Measurements from ENCODE around the gene GAS2L2.

The GAS2L2 gene

GRCh38 chr17:35752945-35753764, at the start of gene GAS2L2:
Gene GAS2L2, minus strand, starts transcription at chr17:35753239. Its CDS starts 389 bp downstream, at chr17:35752850.
- no peak for DNase-seq (ENCODE audit: low read depth)

DNA sequence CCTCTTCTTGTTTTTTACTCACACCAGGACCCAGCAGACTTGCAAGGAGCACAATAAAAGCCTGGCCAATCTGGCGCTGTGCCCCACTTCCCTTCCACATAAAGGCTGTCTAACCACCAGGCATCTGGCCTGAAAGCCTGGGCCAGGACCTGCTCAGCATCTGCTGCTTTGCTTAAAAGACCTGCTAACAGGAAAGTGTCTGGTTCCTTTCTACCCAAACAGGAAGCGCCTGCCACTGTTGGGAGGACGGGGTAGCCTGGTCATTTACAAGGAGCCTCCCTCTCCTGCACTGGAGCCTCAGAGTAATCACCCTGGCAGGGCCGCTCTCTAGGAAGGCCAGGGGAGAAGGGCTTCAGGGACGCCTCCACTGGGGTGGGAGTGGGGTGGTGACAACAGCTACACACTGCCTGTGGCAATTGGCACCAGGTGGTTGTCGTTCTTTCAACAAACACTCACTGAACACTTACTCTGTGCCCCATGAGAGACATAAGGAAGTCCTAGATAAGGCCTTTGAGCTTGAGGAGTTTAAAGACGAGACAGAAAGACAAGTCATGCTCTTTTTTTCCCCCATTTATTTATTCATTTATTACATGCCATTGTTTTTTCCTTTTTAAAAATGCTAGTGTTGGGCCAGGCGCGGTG, 48.7 kb upstream of the GAS2L2 start:
- DNase-seq (ENCODE audit: low read depth): peak; percentile 75

DNA sequence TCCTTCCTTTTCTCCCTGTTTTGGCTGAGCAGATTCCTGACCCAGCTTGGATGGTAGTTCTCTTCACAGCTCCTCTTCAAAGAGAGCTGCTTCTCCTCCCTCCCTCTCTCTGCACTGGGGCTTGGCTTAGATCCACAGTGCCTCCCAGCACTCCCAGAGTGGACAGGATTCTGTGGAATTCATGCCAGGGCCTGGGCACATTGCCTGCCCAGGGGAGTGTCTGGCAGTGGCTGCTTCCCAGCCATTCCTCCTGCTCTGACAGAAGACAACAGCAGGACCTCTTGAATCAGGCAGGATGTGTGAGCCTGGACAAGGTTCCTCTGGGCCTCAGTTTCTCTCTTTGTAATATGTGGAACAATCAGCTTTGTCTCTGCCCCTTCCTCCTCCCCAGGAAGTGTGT, 46.9 kb upstream of the GAS2L2 start:
- no peak for DNase-seq (ENCODE audit: low read depth)

DNA sequence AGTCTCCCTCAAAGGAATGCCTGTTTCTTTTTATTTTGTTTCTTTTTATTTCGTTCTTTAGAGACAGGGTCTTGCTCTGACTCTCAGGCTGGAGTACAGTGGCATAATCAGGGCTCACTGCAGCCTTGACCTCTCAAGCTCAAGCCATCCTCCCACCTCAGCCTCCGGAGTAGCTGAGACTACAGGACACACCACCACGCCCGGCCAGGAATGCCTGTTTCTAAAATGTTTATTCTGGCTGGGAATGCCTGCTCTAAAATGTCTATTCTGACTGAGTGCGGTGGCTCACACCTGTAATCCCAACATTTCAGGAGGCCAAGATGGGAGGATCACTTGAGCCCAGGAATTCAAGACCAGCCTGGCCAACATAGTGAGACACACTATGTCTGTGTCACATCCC, 44.9 kb upstream of the GAS2L2 start:
- no peak for DNase-seq (ENCODE audit: low read depth)

- no peak for DNase-seq (ENCODE audit: low read depth)
Measured at GRCh38 chr17:35797370-35797769, 44.3 kb upstream of the GAS2L2 start.

DNA sequence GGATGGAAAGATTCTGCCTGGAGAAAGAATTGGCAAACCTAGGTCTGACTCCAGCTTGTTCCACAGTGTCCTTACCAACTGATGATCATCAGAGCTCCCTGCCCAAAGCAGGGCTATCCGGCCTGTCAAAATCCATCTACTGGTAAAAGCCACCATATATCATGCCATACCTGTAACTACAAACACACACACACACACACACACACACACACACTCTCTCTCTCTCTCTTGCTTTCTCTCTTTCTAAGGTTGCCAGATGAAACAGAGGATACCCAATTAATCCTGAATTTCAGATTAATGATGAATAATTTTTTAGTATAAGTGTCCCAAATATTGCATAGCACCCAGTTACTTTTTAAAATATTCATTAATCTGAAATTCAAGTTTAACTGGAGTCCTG, 43.9 kb upstream of the GAS2L2 start:
- DNase-seq (ENCODE audit: low read depth): no peak

GRCh38 chr17:35795871-35796265, 42.8 kb upstream of the GAS2L2 start:
- DNase-seq (ENCODE audit: low read depth): no peak

DNA sequence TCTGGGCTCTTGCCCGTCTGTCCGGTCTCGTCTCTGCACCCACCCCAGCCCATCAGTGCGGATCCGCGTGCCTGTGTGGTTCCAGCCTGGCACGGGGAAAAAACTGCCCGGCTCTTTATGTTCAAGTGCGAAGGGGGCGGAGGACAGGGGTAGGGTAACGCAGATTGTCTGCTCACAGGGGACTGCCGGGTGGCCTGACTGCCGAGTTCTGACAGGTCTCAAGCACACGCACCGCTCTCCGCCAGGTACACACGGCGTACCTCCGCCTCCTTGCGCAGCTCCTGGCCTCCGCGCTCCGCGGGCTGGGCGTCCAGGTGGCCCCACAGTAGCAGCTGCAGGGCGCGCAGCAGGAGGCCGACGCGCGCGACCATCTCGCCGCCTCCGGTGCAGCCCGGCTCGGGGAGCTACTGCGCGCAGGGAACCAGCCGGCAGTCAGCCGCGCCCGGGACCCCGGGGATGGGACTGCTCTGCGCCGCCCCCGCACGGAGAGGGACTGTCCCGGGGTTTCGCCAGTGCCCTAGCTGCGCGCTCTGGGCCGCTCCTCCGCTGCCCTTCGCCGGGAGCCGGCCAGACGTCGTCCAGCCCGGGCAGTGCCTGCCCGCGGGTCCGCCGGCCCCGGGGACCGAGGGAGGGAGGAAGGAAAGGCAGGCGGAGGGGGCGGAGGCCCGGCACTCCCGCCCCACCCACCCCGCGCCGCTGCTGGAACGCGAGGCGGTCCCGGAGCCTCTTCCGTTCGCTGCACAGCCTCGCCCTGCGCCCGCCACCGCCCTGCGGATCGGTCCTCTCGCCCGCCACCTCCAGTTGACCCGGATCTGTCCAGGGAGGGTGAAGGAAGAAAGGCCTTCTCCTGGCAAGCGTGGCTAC, 42.2 kb upstream of the GAS2L2 start, which contains the start of gene MMP28:
Gene MMP28, minus strand, starts transcription at position 635 of the 864 bp plus-strand sequence. Its CDS starts 264 bp downstream, at position 371.
- no peak for DNase-seq (ENCODE audit: low read depth)

DNA sequence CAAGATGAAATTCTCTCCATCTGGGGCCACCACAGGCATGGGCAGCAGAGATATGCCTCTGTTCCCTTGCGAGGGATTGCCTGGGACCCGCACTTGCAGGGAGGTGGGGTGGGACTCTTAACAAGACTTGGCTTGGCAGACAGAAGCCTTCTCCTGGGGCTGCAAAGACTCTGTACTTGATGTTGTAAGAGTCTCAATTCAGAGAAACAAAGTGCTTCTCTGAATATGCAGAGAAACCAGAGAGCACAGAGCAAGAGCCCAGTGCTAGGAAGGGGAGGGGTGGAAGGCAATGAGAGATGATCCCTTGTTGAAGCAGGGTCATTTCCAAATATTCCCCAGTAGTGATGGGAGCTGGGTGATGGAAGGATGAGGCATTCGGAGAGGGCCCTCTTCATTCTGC, 40.2 kb upstream of the GAS2L2 start:
- DNase-seq (ENCODE audit: low read depth): no peak

GRCh38 chr17:35791681-35792350, 38.8 kb upstream of the GAS2L2 start:
- no peak for DNase-seq (ENCODE audit: low read depth)

GRCh38 chr17:35790841-35791240, 37.8 kb upstream of the GAS2L2 start:
- DNase-seq (ENCODE audit: low read depth): no peak

DNA sequence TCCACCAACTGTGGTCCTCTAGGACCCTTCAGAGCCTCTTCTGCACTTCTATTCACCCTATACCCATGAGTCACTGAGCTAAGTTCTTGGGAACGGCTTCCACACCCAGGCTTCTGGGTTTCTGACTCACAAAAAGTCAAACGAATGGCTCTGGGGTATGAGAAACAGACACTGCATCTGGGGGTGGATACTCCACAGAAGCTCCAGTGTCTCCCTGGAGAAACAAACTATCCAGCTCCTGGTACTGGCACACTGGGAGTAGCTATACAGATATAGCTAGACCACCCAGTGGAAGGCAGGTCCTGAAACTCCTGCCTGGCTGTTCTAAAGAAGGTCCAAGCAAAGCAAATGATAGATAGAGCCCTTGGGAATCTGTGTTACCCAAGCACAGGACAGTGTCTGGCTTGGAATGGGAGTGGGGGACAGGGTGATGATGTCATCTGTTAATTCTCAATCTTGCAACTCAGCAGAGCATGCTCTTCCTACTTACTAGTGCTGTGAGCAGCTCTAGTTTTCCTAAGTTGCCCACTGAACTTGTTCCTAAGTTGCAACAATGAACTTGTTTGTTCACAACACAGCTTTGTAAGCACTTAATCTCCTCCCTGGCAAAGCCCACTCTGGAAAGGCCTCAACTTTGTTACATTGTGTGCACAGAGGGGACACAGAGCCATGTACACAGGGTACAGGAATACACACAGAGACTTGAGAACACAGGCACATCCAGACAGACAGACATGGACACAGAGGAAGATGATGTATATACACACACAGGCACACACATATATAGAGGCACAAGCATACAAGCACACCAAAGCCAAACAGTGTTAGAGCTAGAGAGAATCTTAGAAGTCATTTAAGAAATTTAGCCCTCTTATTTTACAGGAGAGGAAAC, 35.7 kb upstream of the GAS2L2 start:
- DNase-seq (ENCODE audit: low read depth): no peak

DNA sequence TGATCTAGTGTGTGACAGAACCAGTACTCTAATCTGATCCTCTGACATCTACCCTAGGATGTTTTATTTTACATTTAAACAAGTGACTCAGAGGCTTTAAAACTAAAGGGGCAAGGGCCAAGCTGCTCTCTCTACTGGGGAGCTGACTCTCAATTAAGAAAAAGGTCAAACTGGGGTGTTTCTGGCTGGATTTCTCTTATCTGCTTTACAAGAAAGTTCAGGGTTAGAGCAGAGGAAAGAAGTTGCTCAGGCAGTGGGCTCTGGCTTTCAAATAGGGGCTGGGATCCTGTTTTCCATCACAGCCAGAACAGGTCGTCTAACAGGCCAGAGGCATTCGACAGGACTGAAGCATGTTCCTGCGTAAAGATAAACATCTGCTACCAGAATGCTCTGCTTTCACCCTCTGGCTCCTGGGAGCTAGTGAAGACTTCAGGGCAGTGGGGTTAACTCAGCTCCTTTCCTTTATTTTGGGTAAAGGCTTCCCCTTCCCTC, 33.9 kb upstream of the GAS2L2 start:
- DNase-seq (ENCODE audit: low read depth): no peak

DNA sequence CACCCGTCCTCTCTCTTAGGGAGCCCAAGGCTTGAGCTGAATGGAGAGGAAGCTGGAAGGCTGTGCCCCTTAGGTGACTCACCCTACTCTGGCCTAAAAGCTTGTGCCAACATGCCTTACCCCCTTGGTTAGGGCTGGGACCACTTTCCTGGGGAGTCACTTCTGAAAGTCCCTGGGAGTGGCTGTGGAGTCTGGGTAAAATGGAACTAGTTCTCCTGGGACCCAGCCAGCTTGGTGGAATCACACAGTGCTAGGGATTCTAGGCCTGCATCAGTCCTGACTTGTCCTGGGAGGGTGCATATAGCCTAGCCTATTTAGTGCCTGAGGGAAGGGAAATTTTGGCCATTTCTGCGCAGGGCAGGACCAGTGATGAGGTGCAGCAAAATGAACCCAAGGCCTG, 31.9 kb upstream of the GAS2L2 start:
- no peak for DNase-seq (ENCODE audit: low read depth)

- DNase-seq (ENCODE audit: low read depth): no peak
Measured at GRCh38 chr17:35780950-35781349, 27.9 kb upstream of the GAS2L2 start.

- DNase-seq (ENCODE audit: low read depth): no peak
Measured at GRCh38 chr17:35778641-35779196, 25.7 kb upstream of the GAS2L2 start.

DNA sequence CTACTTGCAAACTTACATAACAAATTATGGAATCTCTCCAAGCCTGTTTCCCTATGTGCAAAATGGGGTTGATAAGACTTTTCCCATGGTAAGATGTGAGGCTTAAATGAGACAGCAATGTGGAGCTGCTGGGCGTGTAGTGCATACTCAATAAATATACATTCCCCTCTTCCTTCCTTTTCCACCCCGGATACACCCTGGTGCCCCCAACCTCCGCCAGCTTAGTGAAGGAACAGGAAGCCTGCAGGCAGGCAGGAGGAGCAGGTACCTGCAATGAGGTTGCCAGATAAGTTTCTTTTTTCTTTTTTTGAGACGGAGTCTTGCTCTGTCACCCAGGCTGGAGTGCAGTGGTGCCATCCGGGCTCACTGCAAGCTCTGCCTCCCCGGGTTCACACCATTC, 22.5 kb upstream of the GAS2L2 start:
- DNase-seq (ENCODE audit: low read depth): no peak

DNA sequence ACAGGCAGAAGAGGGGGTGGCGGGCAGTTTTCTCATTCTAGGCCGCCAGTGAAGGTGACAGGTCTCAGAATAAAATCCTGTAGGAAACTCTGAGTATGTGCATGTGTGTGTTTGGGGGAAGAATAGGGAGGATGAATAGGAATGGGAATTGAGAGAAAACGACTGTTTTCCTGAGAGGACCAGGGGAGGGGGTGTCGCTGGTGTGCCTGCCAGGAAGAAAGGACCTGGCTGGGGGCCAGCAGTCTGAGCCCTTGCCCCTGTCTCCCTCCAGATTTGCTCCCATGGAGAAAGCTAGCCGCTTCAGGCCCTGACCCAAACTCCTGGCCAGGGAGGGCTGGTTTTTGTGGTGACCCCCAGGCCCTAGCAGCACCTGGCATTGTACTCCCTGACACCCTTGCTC, 22.0 kb upstream of the GAS2L2 start:
- DNase-seq (ENCODE audit: low read depth): no peak

DNA sequence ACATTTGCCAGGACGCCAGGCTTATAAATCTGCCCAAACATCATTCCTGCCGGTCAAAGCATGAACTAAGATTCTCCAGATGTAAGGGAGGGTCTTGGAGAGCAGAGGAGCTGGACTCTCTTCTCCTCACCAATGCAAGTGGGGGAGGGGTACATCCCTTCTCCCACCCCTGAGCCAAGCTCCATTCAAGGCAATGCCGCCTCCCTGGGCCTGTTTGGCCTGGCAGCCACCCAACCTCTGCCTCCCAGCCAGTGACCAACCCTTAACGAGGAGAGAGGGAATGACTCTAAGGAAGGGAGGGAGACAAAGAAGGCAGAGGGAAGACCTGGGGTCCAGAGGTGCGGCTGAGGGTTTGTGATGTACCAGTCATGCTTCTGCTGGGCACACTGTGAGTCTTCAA, 21.5 kb upstream of the GAS2L2 start:
- no peak for DNase-seq (ENCODE audit: low read depth)

DNA sequence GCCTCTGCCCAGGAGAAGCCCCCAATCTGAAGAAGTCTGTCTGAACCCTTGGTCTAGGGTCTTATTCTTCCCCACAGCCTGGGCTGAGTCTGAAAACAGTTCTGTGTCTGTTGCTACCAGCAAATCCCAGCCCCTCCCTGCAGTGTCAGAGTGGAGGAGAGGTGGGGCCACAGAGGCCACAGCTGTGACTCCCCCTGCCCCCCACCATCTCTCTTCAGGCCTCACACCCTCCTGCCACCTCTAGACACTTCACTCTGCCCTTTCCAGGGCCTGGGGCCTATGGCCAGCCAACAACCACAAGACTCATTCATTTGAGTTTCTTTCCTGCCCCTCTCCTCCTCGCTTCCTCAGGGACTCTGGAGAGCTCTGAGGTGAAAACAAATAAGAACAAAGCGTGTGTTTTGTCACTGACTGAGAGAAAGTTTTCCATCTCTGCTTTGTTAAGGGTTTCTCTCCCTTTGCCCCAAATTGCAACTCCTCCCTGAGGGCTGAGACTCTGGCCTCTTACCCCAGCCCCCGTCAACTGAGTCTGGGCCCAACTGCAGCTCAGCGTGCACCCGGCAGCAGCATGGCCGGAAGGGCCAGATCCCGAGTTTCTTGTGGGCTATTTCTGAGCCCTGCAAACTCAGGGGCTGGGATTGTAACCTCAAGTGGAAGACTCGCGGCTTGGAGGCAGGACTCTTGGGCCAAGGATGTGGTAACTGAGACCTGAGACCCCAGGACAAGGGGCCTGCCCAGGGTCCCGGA, 20.8 kb upstream of the GAS2L2 start:
- DNase-seq (ENCODE audit: low read depth): no peak

Measured in CMK (cell line).